Stimulated activated naive B cell treated with anti-CD40 and anti-IgM and Interleukin-4, amounts not matched to agents 10 μg/mL and 1 μg/mL and 100 μg/mL, for 72 hours (primary cell): Measurements from ENCODE around the gene DDA1.

Source experiments
- ATAC-seq, 2 donors: fragments of 150-1000 bp; cut with Tn5 transposase; replicated peaks; 2 replicates each; pipeline ENCODE4 v1.10.0; 2021; ENCODE audit warnings: moderate library complexity in 1 of 2
- DNase-seq: peaks from one replicate; pipeline ENCODE4 v3.0.0; 2021
- H3K27ac Mint-ChIP-seq: one replicate; pipeline ENCODE4 v1.8.0; 2022; ENCODE audit warnings: mild to moderate bottlenecking, mixed read lengths
- H3K27me3 Mint-ChIP-seq, 2 donors: one replicate each; pipeline ENCODE4 v1.8.0; 2022; ENCODE audit warnings: mixed read lengths in 2 of 2
- H3K36me3 Mint-ChIP-seq, 2 donors: one replicate each; pipeline ENCODE4 v1.8.0; 2022; ENCODE audit warnings: mixed read lengths in 2 of 2, mild to moderate bottlenecking in 1 of 2
- H3K4me1 Mint-ChIP-seq, 2 donors: one replicate each; pipeline ENCODE4 v1.8.0; 2022; ENCODE audit warnings: mixed read lengths in 2 of 2, mild to moderate bottlenecking in 1 of 2
- H3K4me3 Mint-ChIP-seq, 2 donors: one replicate each; pipeline ENCODE4 v1.8.0; 2022; ENCODE audit warnings: mild to moderate bottlenecking in 2 of 2, mixed read lengths in 2 of 2, moderate library complexity in 1 of 2
- H3K9me3 Mint-ChIP-seq, 2 donors: one replicate each; pipeline ENCODE4 v1.8.0; 2022; ENCODE audit warnings: mixed read lengths in 2 of 2, mild to moderate bottlenecking in 1 of 2

The DDA1 gene

GRCh38 chr19:17300992-17301619, 8.3 kb upstream of the DDA1 start:
- H3K9me3 Mint-ChIP-seq, result no peaks in the 10 kb centered on the region
- no peaks in the 10 kb centered on the region for H3K27me3 Mint-ChIP-seq
- H3K36me3 Mint-ChIP-seq, result peaks cover 0 to 6% of the 10 kb centered on the region in 2 donors
- H3K4me3 Mint-ChIP-seq, result no peak overlapping the region
- no peak overlapping the region for H3K27ac Mint-ChIP-seq
- DNase-seq (no peak), ATAC-seq (no peak)
- H3K4me1 Mint-ChIP-seq, result peaks cover 20 to 27% of the 10 kb centered on the region in 2 donors

DNA sequence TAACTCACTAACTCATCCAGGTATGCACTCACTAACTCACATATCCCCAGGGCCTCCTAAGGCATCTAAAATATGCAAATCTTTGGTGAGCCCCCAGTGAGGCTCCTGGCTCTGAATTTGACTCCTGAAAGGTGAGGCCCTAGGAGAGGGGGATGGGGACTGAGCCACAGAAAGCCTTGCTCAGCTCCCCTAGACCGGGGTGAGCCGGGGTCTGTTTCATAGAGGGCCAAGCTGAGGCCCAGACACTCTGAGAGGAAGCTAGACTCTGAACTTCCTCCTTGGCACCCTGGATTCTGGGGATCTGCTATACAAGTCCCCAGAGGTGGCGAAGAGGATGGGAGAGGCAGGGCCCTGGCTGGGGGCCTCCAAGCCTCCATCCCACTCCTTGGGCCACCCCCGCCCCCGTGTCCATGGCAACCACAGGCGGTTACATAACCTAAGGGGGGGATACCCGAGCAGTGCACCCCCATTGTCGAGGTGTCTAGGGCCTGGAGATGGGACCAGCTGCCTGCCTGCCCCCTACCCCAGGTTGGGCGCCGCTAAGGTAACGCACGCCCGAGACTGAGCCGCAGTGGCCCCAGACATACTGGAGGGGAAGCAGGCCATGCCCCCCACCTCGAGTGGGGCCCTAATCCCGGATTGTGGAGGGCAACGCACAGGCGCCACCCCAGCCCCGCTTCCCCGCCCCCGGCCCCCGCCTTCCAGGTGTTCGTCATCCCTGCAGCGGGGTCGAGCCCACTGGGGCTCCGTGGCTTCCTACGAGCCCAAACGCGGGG, 6.8 kb upstream of the DDA1 start:
- no peak overlapping the region for H3K27ac Mint-ChIP-seq
- no peaks in the 10 kb centered on the region for H3K27me3 Mint-ChIP-seq
- ATAC-seq, result no peak

DNA sequence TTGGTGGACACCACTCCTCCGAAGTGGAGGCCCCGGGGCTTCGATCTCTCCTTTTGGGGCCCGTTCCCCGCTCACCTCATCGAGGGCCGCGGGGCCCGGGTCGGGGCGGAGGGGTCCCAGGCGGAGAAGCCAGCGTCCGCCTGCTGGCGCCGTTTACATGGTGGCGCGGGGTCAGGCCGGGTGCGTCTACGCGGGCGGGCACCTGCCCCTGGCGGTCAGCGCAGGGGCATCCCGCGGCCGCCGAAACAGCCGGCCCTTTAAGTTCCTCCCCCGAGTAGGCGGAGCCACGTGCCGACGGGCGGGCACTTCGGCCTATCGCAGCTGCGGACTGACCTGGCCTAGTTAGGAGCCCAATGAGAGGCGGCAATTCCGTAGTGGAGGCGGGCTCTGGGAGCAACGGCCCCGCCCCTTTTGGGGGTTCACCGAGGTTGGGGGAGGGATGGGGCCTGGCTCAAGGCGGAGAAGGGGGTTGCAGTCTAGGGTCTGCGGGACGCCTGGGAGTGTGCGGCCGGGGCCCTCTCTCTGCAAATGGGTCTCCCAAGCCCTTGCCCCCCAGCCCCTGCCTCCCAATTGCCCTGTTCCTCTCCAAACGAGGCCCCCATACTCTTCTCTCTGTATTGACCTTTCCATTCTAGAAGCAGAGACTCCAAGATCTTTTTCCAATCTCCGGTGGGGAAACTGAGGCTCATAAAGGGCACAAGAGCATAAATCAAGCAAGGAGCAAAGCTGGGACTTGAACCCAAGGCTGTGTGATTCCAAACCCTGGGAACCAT, 6.0 kb upstream of the DDA1 start, which contains the start of gene ABHD8:
Gene ABHD8 (minus strand): TSS at position 259 of the 773 bp plus-strand sequence. CDS start 1,809 bp downstream, outside the sequence.
- H3K36me3 Mint-ChIP-seq, result peaks cover 0 to 3% of the 10 kb centered on the region in 2 donors
- peak; percentile 93 for DNase-seq
- peak within 1 kb of the TSS; percentile 68 for H3K27ac Mint-ChIP-seq
- H3K27me3 Mint-ChIP-seq, result no peaks in the 10 kb centered on the region
- H3K9me3 Mint-ChIP-seq, result no peaks in the 10 kb centered on the region
- ATAC-seq, result peak; percentile 71 to 75
- peaks cover 30 to 38% of the 10 kb centered on the region in 2 donors for H3K4me1 Mint-ChIP-seq
- peak within 1 kb of the TSS; percentile 72 to 81 for H3K4me3 Mint-ChIP-seq

More for the DNA sequence above, 6.8 kb upstream of the DDA1 start:
- no peak for DNase-seq
- peak overlapping the region; percentile 72 to 81 for H3K4me3 Mint-ChIP-seq
- peaks cover 0 to 3% of the 10 kb centered on the region in 2 donors for H3K36me3 Mint-ChIP-seq
- peaks cover 26 to 32% of the 10 kb centered on the region in 2 donors for H3K4me1 Mint-ChIP-seq
- no peaks in the 10 kb centered on the region for H3K9me3 Mint-ChIP-seq

DNA sequence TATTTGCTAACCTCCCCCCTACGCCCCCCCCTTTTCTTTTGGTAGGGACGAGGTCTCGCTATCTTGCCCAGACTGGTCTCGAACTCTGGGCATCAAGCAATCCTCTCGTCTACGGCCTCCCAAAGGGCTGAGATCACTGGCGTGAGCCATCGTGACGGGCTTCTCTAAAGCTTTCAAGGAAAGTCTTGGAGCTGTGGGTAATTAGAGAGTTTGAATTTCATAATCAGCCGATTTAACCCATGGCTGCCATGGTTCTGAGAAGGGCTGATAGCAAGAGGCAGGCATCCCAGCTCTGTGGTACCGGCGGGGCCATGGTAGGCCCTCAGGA, 5.5 kb upstream of the DDA1 start:
- no peak for DNase-seq
- Mint-ChIP-seq H3K36me3 (peaks cover 0 to under 1% of the 10 kb centered on the region in 2 donors), H3K27me3 (no peaks in the 10 kb centered on the region), H3K9me3 (no peaks in the 10 kb centered on the region), H3K27ac (peak overlapping the region; percentile 68), H3K4me1 (peaks cover 31 to 40% of the 10 kb centered on the region in 2 donors), H3K4me3 (peak overlapping the region; percentile 72 to 81)
- ATAC-seq, result no peak

GRCh38 chr19:17304386-17305215, 4.8 kb upstream of the DDA1 start:
- Mint-ChIP-seq H3K4me1 (peaks cover 34 to 43% of the 10 kb centered on the region in 2 donors), H3K4me3 (peak overlapping the region; percentile 54 to 95), H3K27me3 (no peaks in the 10 kb centered on the region), H3K36me3 (peaks cover 1 to 3% of the 10 kb centered on the region in 2 donors), H3K27ac (peak overlapping the region; percentile 96), H3K9me3 (no peaks in the 10 kb centered on the region)
- ATAC-seq, result no peak
- DNase-seq, result no peak

- Mint-ChIP-seq H3K27me3 (no peaks in the 10 kb centered on the region), H3K4me3 (peak overlapping the region; percentile 90 to 95), H3K9me3 (no peaks in the 10 kb centered on the region), H3K4me1 (peaks cover 35 to 45% of the 10 kb centered on the region in 2 donors), H3K36me3 (peaks cover 1 to 3% of the 10 kb centered on the region in 2 donors), H3K27ac (peak overlapping the region; percentile 96)
- DNase-seq (no peak), ATAC-seq (no peak)
Measured at GRCh38 chr19:17305216-17305516, 4.2 kb upstream of the DDA1 start.

DNA sequence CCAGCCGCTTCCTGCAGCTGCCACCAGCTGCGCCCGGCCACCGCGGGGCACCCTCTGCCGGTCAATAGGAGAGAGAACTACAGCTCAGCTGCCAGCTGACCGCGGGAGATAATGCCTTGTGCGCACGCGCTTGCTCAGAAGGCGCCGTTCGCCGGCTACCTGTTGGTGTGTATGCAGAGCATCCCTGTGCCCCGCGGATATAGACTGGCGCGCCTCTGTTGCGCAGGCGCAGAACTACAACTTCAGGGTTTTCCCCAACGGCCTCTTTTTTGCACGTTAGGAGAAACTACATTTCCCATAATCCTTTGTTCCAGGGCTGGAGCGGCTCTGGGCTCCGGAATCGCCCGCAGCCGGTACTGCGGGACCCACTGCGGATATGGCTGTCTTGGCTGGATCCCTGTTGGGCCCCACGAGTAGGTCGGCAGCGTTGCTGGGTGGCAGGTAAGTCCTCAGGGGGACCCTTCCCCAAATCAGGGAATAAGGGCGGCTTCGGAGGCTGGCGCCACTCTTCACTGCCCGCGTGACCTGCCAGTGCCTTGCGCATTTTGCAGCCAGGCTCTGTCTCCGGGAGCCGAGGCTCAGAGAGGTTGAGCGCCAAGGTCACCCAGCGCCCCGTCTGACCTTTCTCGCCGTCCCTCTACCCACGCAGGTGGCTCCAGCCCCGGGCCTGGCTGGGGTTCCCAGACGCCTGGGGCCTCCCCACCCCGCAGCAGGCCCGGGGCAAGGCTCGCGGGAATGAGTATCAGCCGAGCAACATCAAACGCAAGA, 3.7 kb upstream of the DDA1 start, which contains the start of gene MRPL34:
Gene MRPL34 (plus strand): TSS at position 356 of the 768 bp plus-strand sequence. CDS start 21 bp downstream, at position 377.
- peak; percentile 78 to 81 for ATAC-seq
- peak within 1 kb of the TSS; percentile 96 for H3K27ac Mint-ChIP-seq

GRCh38 chr19:17306285-17306714, 3.1 kb upstream of the DDA1 start:
- ATAC-seq, result no peak
- Mint-ChIP-seq H3K27ac (peak overlapping the region; percentile 96), H3K4me1 (peaks cover 41 to 57% of the 10 kb centered on the region in 2 donors), H3K36me3 (peaks cover 3 to 4% of the 10 kb centered on the region in 2 donors), H3K4me3 (peak overlapping the region; percentile 90 to 95), H3K27me3 (no peaks in the 10 kb centered on the region), H3K9me3 (no peaks in the 10 kb centered on the region)
- DNase-seq, result no peak

More for the DNA sequence above, 3.7 kb upstream of the DDA1 start, which contains the start of gene MRPL34:
- H3K4me3 Mint-ChIP-seq, result peak within 1 kb of the TSS; percentile 90 to 95
- peak; percentile 98 for DNase-seq
- peaks cover 40 to 51% of the 10 kb centered on the region in 2 donors for H3K4me1 Mint-ChIP-seq
- H3K9me3 Mint-ChIP-seq, result no peaks in the 10 kb centered on the region
- no peaks in the 10 kb centered on the region for H3K27me3 Mint-ChIP-seq
- peaks cover 1 to 3% of the 10 kb centered on the region in 2 donors for H3K36me3 Mint-ChIP-seq

- no peak for DNase-seq
- Mint-ChIP-seq H3K4me1 (peaks cover 39 to 59% of the 10 kb centered on the region in 2 donors), H3K36me3 (peaks cover 10 to 13% of the 10 kb centered on the region in 2 donors), H3K9me3 (no peaks in the 10 kb centered on the region), H3K27ac (peak overlapping the region; percentile 22), H3K27me3 (no peaks in the 10 kb centered on the region), H3K4me3 (peak overlapping the region in 1 of 2 donors; percentile 11)
- no peak for ATAC-seq
Measured at GRCh38 chr19:17307876-17308377, 1.4 kb upstream of the DDA1 start.

DNA sequence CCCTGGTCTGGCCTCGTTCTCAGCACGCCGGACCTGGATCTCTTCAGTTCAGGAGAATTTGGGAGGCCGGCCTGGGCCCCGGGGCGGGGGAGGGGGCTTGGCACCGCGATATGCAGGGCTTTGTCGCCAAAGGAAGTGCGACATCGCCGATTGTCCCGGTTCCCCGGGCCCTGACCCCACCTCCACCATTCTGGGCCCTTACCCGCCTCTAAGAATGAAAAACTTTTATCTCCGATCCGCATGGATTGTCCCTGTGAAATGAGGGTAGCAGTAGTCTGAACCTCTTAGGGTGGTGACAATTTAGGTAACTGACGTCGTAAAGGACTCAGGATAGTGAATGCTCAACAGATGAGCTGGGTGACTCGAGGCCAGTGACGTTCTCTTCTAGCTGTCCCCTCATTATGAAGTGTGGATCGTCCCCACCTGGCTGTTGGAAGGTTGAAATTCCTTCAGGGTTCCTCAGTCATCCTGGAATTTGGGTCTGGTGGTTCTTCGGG, 650 bp downstream of the DDA1 start:
- ATAC-seq (no peak), DNase-seq (no peak)
- no peaks in the 10 kb centered on the region for H3K9me3 Mint-ChIP-seq
- peaks cover 21 to 24% of the 10 kb centered on the region in 2 donors for H3K36me3 Mint-ChIP-seq
- H3K4me1 Mint-ChIP-seq, result peaks cover 29 to 45% of the 10 kb centered on the region in 2 donors
- no peaks in the 10 kb centered on the region for H3K27me3 Mint-ChIP-seq
- H3K27ac Mint-ChIP-seq, result peak overlapping the region; percentile 98
- peak overlapping the region; percentile 93 to 99 for H3K4me3 Mint-ChIP-seq

DNA sequence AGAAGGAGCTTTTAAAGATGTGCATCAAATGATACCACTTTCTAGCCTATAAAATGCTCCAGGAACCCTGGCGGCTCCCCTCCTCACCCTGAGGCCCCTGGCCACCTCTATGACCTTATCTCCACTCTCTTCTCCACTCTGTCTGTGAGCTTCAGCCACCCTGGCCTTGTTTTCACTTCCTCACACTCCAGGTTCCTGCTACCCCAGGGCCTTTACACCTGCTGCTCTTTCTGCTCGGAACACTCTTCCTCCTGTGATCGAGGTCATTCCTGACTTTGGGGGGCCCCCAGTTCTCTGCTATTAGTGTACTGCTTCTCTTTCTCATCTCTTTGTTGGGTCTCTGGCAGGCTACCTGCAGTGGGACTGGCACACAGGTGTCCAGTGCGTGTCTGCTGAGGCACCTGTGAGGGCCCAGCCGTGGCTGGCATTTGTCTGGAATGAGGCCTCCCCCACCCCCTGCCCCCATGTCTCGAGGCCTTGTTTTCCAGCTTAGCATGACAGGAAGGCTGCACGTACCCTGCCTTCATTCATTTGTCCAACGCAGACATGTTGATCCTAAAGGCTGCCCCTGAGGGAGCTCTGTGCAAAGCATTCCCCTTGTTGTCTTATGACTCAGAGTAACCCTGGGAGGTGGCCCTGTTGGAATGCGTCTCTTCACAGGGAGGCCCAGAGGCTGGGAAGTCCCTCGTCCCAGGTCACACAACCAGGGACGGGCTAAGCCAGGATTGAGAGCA, 2.3 kb downstream of the DDA1 start:
- Mint-ChIP-seq H3K4me1 (peaks cover 26 to 49% of the 10 kb centered on the region in 2 donors), H3K36me3 (peaks cover 31 to 32% of the 10 kb centered on the region in 2 donors), H3K27me3 (no peaks in the 10 kb centered on the region), H3K9me3 (no peaks in the 10 kb centered on the region), H3K4me3 (peak overlapping the region in 1 of 2 donors; percentile 23), H3K27ac (no peak overlapping the region)
- ATAC-seq, result no peak
- DNase-seq, result no peak
